Stromal cell of bone marrow (primary cell): ENCODE results near the gene PIGV.

ENCODE experiments used
- DNase-seq: peaks from one replicate; pipeline ENCODE4 v3.0.0-alpha.2; 2012; ENCODE audit warnings: low read depth

Gene PIGV

GRCh38 chr1:26774462-26774861 lies 13.3 kb upstream of the PIGV start:
- no peak for DNase-seq

GRCh38 chr1:26775666-26776065 lies 12.1 kb upstream of the PIGV start:
- no peak for DNase-seq

- DNase-seq, result no peak
Measured at GRCh38 chr1:26779098-26779668, 8.6 kb upstream of the PIGV start.

GRCh38 chr1:26780344-26780957 lies 7.3 kb upstream of the PIGV start:
- DNase-seq, result no peak

GRCh38 chr1:26781206-26781825 lies 6.4 kb upstream of the PIGV start:
- DNase-seq, result no peak

GRCh38 chr1:26782521-26783212 lies 5.1 kb upstream of the PIGV start:
- DNase-seq, result no peak

GRCh38 chr1:26783646-26784022 lies 4.1 kb upstream of the PIGV start:
- DNase-seq, result no peak

- DNase-seq, result peak; percentile 73
Measured at GRCh38 chr1:26784023-26784871, 3.5 kb upstream of the PIGV start.

- no peak for DNase-seq
Measured at GRCh38 chr1:26784886-26785285, 2.9 kb upstream of the PIGV start.

GRCh38 chr1:26785611-26786436 lies 1.9 kb upstream of the PIGV start:
- DNase-seq, result no peak

GRCh38 chr1:26786437-26787380 lies 1.0 kb upstream of the PIGV start:
- peak; percentile 73 for DNase-seq

GRCh38 chr1:26787381-26787705 lies 407 bp upstream of the PIGV start:
- DNase-seq, result no peak

- DNase-seq, result no peak
Measured at GRCh38 chr1:26788515-26788785, 700 bp downstream of the PIGV start.

- DNase-seq, result peak; percentile 76
Measured at GRCh38 chr1:26788836-26789611, 1.3 kb downstream of the PIGV start.

- no peak for DNase-seq
Measured at GRCh38 chr1:26789612-26789865, 1.8 kb downstream of the PIGV start.

GRCh38 chr1:26789931-26790330 lies 2.2 kb downstream of the PIGV start:
- DNase-seq, result no peak

GRCh38 chr1:26790551-26790953 lies 2.8 kb downstream of the PIGV start:
- DNase-seq, result no peak

- DNase-seq, result no peak
Measured at GRCh38 chr1:26791148-26791547, 3.4 kb downstream of the PIGV start.

GRCh38 chr1:26791626-26792025 lies 3.9 kb downstream of the PIGV start:
- no peak for DNase-seq

- DNase-seq, result no peak
Measured at GRCh38 chr1:26792924-26793323, 5.2 kb downstream of the PIGV start.
